Type B pancreatic cell (in vitro differentiated cells): Measurements from ENCODE around the gene NUP188. TPM values are rescaled to one million over a fixed set of nuclear protein-coding genes. Genes with fewer than 3 reads are reported as not detected.

Experiments
- DNase-seq: peaks from one replicate; pipeline ENCODE4 v3.0.0; 2021; ENCODE audit warnings: mixed read lengths; ENCODE audit not compliant: unreplicated experiment; ENCODE audit errors: extremely low spot score
- H3K27ac Mint-ChIP-seq: 2 replicates; pipeline ENCODE4 v1.8.0; 2021; ENCODE audit warnings: mild to moderate bottlenecking, mixed read lengths
- H3K27me3 Mint-ChIP-seq: 2 replicates; pipeline ENCODE4 v1.8.0; 2021; ENCODE audit warnings: mixed read lengths
- H3K36me3 Mint-ChIP-seq: 2 replicates; pipeline ENCODE4 v1.8.0; 2021; ENCODE audit warnings: mixed read lengths
- H3K4me1 Mint-ChIP-seq: one replicate; pipeline ENCODE4 v1.8.0; 2021; ENCODE audit warnings: mixed read lengths; ENCODE audit not compliant: unreplicated experiment
- H3K4me3 Mint-ChIP-seq: 2 replicates; pipeline ENCODE4 v1.8.0; 2021; ENCODE audit warnings: mild to moderate bottlenecking, mixed read lengths
- H3K9me3 Mint-ChIP-seq: 2 replicates; pipeline ENCODE4 v1.8.0; 2021; ENCODE audit warnings: mixed read lengths
- total RNA-seq: library from RNA; stranded (reverse); gene quantifications from 2 replicates; pipeline ENCODE4 v1.2.1, GENCODE V29; 2021; ENCODE audit warnings: low replicate concordance
- TF ChIP-seq, protein P1 (sequence below): fragments of 200-600 bp; sonication (generic); conservative IDR thresholded peaks from 2 replicates; pipeline ENCODE4 v1.5.0; 2021; ENCODE audit warnings: antibody characterized with exemption, mild to moderate bottlenecking

Gene NUP188
- total RNA-seq, 1 donor from 2014 or later, result 63.7 TPM

DNA sequence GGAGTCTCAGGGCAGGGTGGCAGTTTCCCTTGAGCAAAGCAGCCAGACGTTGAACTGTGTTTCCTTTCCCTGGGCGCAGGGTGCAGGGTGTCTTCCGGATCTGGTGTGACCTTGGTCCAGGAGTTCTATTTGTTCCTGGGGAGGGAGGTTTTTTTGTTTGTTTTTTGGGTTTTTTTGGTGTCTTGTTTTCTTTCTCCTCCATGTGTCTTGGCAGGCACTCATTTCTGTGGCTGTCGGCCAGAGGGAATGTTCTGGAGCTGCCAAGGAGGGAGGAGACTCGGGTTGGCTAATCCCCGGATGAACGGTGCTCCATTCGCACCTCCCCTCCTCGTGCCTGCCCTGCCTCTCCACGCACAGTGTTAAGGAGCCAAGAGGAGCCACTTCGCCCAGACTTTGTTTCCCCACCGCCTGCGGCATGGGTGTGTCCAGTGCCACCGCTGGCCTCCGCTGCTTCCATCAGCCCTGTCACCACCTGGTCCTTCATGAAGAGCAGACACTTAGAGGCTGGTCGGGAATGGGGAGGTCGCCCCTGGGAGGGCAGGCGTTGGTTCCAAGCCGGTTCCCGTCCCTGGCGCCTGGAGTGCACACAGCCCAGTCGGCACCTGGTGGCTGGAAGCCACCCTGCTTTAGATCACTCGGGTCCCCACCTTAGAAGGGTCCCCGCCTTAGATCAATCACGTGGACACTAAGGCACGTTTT lies 30.2 kb upstream of the NUP188 start:
- DNase-seq, result no peak
- TF ChIP-seq, protein P1, sequence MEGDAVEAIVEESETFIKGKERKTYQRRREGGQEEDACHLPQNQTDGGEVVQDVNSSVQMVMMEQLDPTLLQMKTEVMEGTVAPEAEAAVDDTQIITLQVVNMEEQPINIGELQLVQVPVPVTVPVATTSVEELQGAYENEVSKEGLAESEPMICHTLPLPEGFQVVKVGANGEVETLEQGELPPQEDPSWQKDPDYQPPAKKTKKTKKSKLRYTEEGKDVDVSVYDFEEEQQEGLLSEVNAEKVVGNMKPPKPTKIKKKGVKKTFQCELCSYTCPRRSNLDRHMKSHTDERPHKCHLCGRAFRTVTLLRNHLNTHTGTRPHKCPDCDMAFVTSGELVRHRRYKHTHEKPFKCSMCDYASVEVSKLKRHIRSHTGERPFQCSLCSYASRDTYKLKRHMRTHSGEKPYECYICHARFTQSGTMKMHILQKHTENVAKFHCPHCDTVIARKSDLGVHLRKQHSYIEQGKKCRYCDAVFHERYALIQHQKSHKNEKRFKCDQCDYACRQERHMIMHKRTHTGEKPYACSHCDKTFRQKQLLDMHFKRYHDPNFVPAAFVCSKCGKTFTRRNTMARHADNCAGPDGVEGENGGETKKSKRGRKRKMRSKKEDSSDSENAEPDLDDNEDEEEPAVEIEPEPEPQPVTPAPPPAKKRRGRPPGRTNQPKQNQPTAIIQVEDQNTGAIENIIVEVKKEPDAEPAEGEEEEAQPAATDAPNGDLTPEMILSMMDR, result no peak
- H3K27me3 Mint-ChIP-seq, result no peaks in the 10 kb centered on the region
- no peak overlapping the region for H3K4me3 Mint-ChIP-seq
- peaks cover 4% of the 10 kb centered on the region for H3K36me3 Mint-ChIP-seq
- peaks cover 18% of the 10 kb centered on the region for H3K4me1 Mint-ChIP-seq
- H3K9me3 Mint-ChIP-seq, result no peaks in the 10 kb centered on the region
- H3K27ac Mint-ChIP-seq, result no peak overlapping the region

DNA sequence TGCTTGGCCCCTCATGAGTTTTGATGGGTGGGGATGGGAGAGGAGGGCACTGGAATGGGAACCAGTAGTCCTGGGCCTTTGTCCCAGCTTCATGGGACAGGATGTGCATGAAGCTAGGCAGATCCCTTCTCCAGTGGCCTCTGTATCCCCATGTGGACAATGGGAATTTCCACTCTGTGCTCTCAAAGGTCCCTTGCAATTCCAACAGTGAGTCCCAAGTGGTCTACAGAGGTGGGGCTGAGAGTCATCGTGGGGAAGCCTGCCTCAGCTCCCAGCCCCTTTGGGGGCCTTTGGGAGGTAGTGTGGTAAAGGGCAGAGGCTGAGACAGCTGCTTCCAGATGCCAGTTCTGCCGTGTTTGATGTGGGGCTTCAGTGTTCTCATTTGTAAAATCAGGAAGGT lies 28.6 kb upstream of the NUP188 start:
- H3K9me3 Mint-ChIP-seq, result no peaks in the 10 kb centered on the region
- TF ChIP-seq, protein P1, result no peak
- peak overlapping the region; percentile 52 for H3K4me3 Mint-ChIP-seq
- peaks cover 4% of the 10 kb centered on the region for H3K36me3 Mint-ChIP-seq
- no peak overlapping the region for H3K27ac Mint-ChIP-seq
- no peak for DNase-seq
- peaks cover 10% of the 10 kb centered on the region for H3K4me1 Mint-ChIP-seq
- H3K27me3 Mint-ChIP-seq, result no peaks in the 10 kb centered on the region

DNA sequence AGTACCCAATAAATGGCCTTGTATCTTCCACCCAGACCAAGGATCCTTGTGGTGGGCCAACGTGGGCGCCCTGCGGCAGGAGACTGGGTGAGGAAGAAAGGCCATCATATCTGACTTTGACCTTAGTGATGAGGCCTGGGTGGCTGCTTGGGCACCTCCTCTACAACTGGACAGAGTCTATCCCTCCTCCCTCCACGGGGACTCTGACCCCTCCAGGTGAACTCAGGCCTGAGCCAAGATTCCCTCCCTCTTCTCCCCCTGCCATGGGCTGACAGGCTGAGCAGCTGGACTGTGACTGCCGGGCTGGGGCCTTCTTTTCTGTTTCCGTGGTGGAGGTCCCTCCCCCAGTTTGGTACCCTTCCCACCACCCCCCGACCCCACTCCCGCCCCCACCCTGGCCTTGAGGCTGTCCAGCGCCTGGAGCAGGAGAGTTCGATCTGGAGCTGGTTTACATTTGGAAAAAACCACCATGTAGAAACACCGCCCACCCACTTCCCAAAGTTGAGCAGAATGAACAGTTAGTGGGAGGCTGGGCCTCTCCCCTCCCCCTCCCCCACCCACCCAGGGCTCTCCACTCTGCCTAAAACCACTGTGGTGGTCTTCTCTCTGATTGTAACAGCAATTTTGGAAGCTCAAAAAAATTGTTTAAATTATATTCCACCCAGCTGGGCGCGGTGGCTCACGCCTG lies 28.0 kb upstream of the NUP188 start:
- Mint-ChIP-seq H3K9me3 (no peaks in the 10 kb centered on the region), H3K4me3 (no peak overlapping the region), H3K27ac (no peak overlapping the region), H3K27me3 (no peaks in the 10 kb centered on the region), H3K4me1 (peaks cover 10% of the 10 kb centered on the region), H3K36me3 (peaks cover 4% of the 10 kb centered on the region)
- no peak for DNase-seq
- TF ChIP-seq, protein P1, result no peak

DNA sequence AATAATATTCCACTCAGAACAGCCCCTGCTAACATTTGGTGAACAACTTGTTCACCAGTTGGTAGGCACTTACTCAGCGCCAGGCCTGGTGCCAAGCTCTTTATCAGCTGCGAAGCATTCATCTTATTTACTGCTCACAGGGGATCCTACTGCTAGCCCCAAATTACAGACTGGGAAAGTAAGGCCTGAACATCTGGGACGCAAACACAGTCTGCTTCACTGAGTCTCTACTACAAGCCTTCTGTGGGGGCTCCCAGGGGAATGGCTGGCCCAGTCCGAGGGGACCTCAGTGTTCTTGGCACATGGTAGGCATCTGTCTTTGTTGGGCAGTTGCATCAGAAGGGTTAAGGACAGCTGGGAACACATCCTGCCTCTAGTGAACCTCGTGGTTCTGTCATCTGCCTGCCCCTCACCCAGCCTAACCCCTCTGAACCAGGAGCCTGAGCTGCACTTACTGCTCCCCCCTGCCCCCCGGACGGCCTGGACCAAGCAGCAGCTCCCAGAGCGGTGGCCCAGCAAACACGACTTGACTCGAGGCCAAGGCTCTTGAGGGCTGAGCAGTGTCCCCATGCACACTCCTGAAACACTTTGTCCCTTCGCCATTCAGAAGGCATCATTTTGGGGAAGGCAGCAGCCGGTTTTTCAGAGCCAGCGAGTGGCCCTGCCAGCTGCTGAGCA lies 27.0 kb upstream of the NUP188 start, which contains the start of gene PHYHD1:
Gene PHYHD1, plus strand, starts transcription at position 602 of the 678 bp plus-strand sequence. CDS start 1,342 bp downstream, outside the sequence.
- peaks cover 10% of the 10 kb centered on the region for H3K4me1 Mint-ChIP-seq
- peak within 1 kb of the TSS; percentile 87 for H3K4me3 Mint-ChIP-seq
- H3K27ac Mint-ChIP-seq, result peak within 1 kb of the TSS; percentile 83
- no peak for DNase-seq
- no peaks in the 10 kb centered on the region for H3K27me3 Mint-ChIP-seq
- H3K9me3 Mint-ChIP-seq, result no peaks in the 10 kb centered on the region
- peaks cover 4% of the 10 kb centered on the region for H3K36me3 Mint-ChIP-seq
- TF ChIP-seq, protein P1, result no peak

DNA sequence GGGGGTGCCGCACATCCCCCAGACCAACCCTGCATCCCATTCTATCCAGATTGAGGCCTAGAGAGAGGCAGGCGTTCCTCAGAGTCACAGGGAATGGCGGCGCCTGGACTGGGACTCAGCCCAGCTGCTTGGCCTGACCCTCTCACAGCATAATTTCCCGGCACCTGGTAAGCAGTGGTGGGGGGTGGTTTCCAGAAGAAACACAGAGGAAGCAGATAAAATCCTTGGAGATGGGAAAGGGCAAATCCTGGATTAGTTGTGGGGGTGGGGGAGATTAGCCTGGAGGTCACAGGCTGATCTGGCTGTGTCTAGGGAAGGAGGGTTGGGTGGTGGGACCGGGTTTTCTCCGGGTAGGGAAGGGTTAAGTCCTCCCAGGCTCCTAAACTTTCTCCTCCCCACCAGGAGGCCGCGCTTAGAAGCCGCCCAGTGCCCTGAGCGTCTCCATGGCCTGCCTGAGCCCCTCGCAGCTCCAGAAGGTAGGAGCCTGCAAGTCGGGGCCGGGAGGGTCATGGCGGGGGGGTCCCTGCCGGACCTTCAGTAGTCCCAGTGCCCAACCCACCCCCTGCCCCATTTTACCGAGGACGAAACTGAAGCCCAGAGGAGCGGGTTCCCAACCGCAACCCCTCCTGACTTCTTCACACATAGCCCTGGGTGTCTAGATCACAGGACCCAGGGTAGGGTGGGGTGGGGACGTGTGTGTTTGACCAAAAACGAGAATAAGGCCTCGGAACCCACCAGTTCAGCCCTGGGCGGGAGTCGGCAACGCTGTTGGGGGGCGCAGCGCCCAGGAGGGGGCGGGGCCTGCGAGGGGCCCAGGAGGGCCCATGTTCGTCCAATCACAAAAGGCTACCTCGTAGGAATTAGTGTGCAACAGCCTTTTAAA lies 25.4 kb upstream of the NUP188 start:
- H3K36me3 Mint-ChIP-seq, result peaks cover 4% of the 10 kb centered on the region
- no peak for DNase-seq
- TF ChIP-seq, protein P1, result peak; percentile 42
- H3K27me3 Mint-ChIP-seq, result no peaks in the 10 kb centered on the region
- peak overlapping the region; percentile 87 for H3K4me3 Mint-ChIP-seq
- H3K4me1 Mint-ChIP-seq, result peaks cover 10% of the 10 kb centered on the region
- H3K27ac Mint-ChIP-seq, result peak overlapping the region; percentile 83
- H3K9me3 Mint-ChIP-seq, result no peaks in the 10 kb centered on the region
